Activated naive CD4-positive, alpha-beta T cell treated with anti-CD3 and anti-CD28 coated beads, Interleukin-2, amount 10 ng/mL, durations not matched to agents 7 days and 5 days (primary cell): ENCODE data around the gene EMC1.
"Not testable (repeated sequence)": the region's sequence is repeated elsewhere in the genome, so short reads cannot be mapped to it uniquely, and the experiment has no call there.

ENCODE experiments used
- CTCF ChIA-PET: fragments of 350-600 bp; sonication (Branson Sonifier 250); formaldehyde crosslinking; loops from one replicate; lab custom pipeline; 2021; ENCODE audit warnings: antibody characterized with exemption; lab: Charles Lee
- DNase-seq: peaks from one replicate; pipeline ENCODE4 v3.0.0-alpha.2; 2020
- H3K27ac Mint-ChIP-seq: one replicate; pipeline ENCODE4 v1.8.0; 2021; ENCODE audit warnings: mild to moderate bottlenecking, moderate library complexity, mixed read lengths
- H3K27me3 Mint-ChIP-seq: one replicate; pipeline ENCODE4 v1.8.0; 2021; ENCODE audit warnings: mild to moderate bottlenecking, mixed read lengths
- H3K36me3 Mint-ChIP-seq: one replicate; pipeline ENCODE4 v1.8.0; 2021; ENCODE audit warnings: mixed read lengths
- H3K4me1 Mint-ChIP-seq: one replicate; pipeline ENCODE4 v1.8.0; 2021; ENCODE audit warnings: mixed read lengths
- H3K4me3 Mint-ChIP-seq: one replicate; pipeline ENCODE4 v1.8.0; 2021; ENCODE audit warnings: mild to moderate bottlenecking, moderate library complexity, mixed read lengths
- H3K9me3 Mint-ChIP-seq: one replicate; pipeline ENCODE4 v1.8.0; 2021; ENCODE audit warnings: mixed read lengths

EMC1 gene

DNA sequence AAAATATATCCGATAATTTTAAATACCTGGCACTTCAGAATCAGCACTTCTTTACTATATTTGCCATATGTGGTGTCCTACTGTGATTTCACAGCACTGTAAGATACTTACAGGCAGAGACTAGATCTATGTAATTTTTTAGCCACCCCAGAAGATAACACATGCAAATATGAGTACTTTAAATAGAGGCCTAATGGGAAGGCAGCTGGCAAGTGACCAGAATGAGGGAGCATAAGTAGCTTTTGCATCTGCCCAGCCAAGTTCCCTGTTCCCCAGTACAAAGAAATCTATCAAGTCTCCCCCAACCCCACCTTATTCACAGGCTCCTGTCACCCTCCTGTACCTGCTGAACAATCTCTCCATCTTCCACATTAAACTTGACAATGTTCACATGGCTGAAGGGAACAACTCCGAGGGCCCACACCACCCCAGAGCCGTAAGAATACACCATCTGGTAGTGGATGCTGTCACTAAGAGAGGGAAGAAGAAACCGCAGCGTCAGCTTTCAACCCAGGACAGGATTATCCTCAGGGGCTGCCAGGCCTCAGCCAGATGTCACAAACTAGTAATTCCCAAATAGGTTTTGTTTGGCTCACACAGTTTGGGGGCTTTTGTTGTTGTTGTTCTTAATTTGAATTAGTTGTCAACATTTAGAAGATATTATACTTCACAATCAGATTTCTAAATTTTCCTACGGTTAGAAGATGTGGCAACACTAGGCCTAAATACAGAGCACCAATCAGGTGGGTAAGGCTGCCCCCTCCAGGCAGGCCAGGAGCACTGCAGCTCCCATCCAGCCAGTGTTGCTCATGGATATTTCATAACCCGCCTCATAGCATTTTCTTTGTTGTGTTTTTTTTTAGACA is 10.4 kb downstream of the EMC1 start:
- Mint-ChIP-seq H3K9me3 (no peaks in the 10 kb centered on the region), H3K27ac (no peak overlapping the region), H3K4me3 (no peak overlapping the region), H3K27me3 (no peaks in the 10 kb centered on the region), H3K36me3 (peaks cover 55% of the 10 kb centered on the region), H3K4me1 (no peaks in the 10 kb centered on the region)
- peak; percentile 80 for DNase-seq
- CTCF ChIA-PET = interaction anchor here (0.7 to 2.1 kb wide), 20 partner anchors 8 to 357 kb away, joined by 3 to 17 read pairs (median 4); partner anchors contain the start of genes MRTO4 and UBR4

DNA sequence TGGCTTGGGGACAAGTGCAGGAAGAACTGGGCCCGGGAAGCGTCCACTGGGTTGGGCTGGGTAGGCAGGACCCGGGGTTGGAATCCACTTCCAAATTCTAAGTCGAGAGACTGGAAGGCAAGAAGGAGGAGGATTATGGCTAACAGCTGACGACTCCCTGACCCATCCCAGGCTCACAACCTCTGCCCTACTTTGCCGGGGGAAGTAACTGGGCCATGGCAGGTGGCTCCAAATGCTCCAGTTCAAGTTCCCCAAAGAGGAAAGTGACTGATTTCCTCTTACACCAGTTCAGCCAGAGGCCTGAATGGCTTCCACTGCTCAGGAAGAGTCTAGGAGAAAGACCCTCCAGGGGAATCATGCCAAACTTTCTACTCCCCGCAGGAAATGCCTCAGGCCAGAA is 11.4 kb downstream of the EMC1 start:
- Mint-ChIP-seq H3K27me3 (no peaks in the 10 kb centered on the region), H3K9me3 (no peaks in the 10 kb centered on the region), H3K36me3 (peaks cover 59% of the 10 kb centered on the region), H3K4me3 (no peak overlapping the region), H3K27ac (peak overlapping the region; percentile 49), H3K4me1 (no peaks in the 10 kb centered on the region)
- CTCF ChIA-PET = interaction anchor here (0.8 to 2.1 kb wide), 5 partner anchors 9 to 333 kb away, joined by 3 to 9 read pairs (median 5); no protein-coding TSS in a partner anchor
- no peak for DNase-seq

DNA sequence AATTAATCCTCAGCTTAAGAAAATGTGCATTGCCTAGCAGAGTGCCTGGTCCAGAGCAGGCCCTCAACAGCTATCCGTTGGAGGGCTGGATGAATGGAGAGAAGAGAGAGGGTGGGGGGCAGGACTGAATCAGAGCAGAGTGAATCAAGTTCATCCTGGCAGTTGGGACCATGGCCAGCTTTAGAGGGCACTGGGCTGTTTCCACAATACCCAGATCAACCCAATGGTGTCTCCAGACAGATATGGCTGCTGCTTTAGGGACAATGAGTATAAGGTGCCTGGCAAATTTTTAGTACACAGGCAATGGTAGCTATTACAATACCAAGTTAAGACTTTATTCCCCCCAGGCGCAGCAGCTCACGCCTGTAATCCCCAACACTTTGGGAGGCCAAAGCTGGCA is 17.1 kb downstream of the EMC1 start:
- Mint-ChIP-seq H3K4me3 (no peak overlapping the region), H3K36me3 (peaks cover 40% of the 10 kb centered on the region), H3K27ac (no peak overlapping the region), H3K27me3 (no peaks in the 10 kb centered on the region), H3K9me3 (no peaks in the 10 kb centered on the region), H3K4me1 (no peaks in the 10 kb centered on the region)
- DNase-seq = no peak
- CTCF ChIA-PET = interaction anchor here (0.7 kb wide), 1 partner anchor 8 kb away, joined by 4 read pairs; no protein-coding TSS in a partner anchor

DNA sequence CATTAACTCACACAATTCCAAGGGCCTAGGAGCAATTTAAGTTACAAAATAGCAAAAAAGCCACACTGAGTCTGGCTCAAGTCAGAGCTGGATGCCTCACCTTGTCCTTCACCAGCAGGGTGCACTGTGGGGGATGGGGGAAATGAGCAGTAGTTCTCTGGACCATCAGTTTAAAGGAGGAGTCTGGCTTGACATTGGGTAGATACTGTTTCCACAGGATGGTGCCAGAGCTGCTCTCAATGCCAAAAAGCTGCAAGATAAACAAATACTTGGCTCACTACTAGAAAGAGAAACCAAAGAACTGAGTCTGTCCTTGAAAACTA is 18.8 kb downstream of the EMC1 start:
- Mint-ChIP-seq H3K4me3 (no peak overlapping the region), H3K36me3 (peaks cover 36% of the 10 kb centered on the region), H3K27ac (no peak overlapping the region), H3K27me3 (no peaks in the 10 kb centered on the region), H3K4me1 (no peaks in the 10 kb centered on the region), H3K9me3 (no peaks in the 10 kb centered on the region)
- DNase-seq = no peak
- CTCF ChIA-PET = interaction anchor here (0.7 kb wide), 1 partner anchor 9 kb away, joined by 3 read pairs; no protein-coding TSS in a partner anchor

DNA sequence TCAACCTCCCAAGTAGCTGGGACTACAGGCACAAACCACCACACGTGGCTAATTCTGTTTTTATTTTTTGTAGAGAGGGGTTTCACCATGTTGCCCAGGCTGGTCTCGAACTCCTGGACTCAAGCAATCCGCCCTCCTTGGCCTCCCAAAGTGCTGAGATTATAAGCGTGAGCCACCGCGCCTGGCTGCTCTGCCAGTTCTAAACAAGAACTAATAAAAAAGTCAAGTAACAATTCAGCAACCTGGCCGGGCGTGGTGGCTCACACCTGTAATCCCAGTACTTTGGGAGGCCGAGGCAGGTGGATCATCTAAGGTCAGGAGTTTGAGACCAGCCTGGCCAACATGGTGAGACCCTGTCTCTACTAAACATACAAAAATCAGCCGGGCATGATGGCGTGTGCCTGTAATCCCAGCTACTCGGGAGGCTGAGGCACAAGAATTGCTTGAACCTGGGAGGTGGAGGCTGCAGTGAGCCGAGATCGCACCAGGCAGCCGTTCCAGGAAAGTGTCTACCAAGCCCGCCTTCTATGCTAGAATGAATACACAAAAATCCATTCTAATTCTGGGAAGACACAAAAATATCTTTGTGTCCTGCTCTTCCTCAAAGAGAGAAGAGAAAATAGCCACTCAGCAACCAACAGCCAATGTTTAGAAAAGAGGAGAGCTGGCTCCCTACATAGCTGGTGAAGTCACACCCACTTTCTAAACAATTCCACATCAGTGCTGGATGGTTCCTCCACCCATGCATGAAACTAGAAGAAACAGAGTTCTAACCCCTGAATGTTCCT is 19.4 kb downstream of the EMC1 start:
- H3K4me1 Mint-ChIP-seq, DNase-seq, H3K27me3 Mint-ChIP-seq, H3K27ac Mint-ChIP-seq, H3K4me3 Mint-ChIP-seq, H3K9me3 Mint-ChIP-seq: not testable (repeated sequence)
- H3K36me3 Mint-ChIP-seq = peaks cover 30% of the 10 kb centered on the region
- CTCF ChIA-PET = interaction anchor here (0.7 kb wide), 1 partner anchor 10 kb away, joined by 3 read pairs; no protein-coding TSS in a partner anchor

DNA sequence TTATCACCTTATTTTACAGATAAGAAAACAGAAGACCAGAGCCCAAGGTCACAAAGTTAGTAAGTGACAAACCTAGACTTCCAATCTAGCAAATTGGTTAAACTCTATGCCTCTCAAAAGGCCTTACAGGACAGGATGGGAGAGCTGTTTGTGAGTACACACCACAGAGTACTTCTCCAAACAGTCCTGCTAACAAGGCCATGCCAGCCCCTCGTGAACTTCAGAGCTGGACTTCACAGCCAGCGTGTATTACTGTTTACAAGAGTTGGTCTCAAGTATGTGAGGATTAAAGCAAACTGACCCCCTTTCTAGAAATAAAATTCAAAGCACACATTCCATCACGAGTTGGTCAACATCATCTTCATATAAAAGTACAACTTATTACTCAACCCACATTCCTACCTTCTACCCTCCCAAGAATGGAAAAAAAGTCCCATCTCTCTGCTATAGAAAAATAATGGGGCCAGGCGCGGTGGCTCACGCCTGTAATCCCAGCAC is 21.4 kb downstream of the EMC1 start:
- Mint-ChIP-seq H3K4me1 (no peaks in the 10 kb centered on the region), H3K27ac (no peak overlapping the region), H3K36me3 (peaks cover 36% of the 10 kb centered on the region), H3K9me3 (no peaks in the 10 kb centered on the region), H3K4me3 (no peak overlapping the region), H3K27me3 (no peaks in the 10 kb centered on the region)
- CTCF ChIA-PET = interaction anchor here (1.9 kb wide), 1 partner anchor 9 kb away, joined by 7 read pairs; no protein-coding TSS in a partner anchor
- DNase-seq = no peak

DNA sequence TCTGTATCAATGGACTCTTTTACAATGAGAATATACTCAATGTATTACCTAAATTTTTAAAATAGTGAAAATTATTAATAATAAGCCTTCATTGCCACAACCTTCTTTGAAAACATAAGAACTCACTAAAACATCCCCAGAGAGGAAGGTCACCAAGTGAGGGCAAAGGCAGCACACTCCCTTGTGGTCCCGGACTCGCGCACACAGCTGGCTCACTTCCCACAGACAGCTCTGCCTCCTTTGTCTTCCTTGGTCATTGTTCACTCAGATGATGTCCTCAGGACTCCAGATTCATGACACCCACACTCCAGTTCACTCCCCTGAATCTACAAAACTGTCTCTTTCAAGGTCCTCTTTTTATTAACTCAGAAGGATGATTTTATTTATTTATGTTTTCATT is 22.1 kb downstream of the EMC1 start:
- CTCF ChIA-PET = interaction anchor here (1.9 kb wide), 1 partner anchor 9 kb away, joined by 7 read pairs; no protein-coding TSS in a partner anchor
- Mint-ChIP-seq H3K4me1 (no peaks in the 10 kb centered on the region), H3K36me3 (peaks cover 43% of the 10 kb centered on the region), H3K27me3 (no peaks in the 10 kb centered on the region), H3K9me3 (no peaks in the 10 kb centered on the region), H3K27ac (peak overlapping the region; percentile 58), H3K4me3 (no peak overlapping the region)
- no peak for DNase-seq

DNA sequence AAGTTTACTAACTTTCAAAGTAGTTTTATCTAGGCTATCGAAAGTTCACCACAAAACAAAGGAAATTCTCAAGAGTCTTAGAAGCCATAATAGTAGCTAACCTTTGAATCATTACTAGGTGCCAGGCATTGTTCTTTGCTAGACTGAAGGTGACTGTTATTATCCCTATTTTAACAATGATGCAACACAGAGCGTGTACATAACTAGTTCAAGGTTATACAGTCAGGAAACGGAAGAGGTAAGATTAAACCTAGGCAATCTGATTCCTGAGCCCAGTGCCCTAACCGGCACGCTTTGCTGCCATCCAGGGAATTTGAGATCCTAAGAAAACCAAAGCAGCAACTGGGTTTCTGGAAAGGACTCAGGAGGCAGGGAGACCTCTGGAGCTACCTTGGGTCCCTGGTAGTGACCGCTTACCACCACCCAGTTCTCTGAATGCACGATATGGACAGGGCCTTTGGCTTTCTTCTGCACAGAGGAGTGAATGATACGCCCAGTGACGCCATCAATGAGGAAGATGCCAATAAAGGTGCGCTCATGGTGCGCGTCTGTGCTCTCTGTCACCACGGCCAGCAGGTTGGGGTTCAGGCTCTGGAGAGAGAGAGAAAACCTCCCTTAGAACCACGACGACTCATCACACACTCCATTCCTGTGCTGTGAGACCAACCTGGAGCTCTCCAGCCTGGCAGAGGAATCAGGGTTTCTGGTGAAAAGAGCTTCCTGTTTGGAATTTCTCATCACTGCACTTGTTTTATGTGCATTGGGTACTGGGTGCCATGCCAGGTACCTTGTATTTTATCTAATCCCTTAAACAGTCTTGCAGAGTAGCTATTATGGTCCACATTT is 28.1 kb downstream of the EMC1 start:
- CTCF ChIA-PET = no interaction called here
- H3K9me3 Mint-ChIP-seq = no peaks in the 10 kb centered on the region
- H3K27me3 Mint-ChIP-seq = no peaks in the 10 kb centered on the region
- no peak overlapping the region for H3K4me3 Mint-ChIP-seq
- no peak for DNase-seq
- peaks cover 67% of the 10 kb centered on the region for H3K36me3 Mint-ChIP-seq
- H3K4me1 Mint-ChIP-seq = no peaks in the 10 kb centered on the region
- H3K27ac Mint-ChIP-seq = no peak overlapping the region

DNA sequence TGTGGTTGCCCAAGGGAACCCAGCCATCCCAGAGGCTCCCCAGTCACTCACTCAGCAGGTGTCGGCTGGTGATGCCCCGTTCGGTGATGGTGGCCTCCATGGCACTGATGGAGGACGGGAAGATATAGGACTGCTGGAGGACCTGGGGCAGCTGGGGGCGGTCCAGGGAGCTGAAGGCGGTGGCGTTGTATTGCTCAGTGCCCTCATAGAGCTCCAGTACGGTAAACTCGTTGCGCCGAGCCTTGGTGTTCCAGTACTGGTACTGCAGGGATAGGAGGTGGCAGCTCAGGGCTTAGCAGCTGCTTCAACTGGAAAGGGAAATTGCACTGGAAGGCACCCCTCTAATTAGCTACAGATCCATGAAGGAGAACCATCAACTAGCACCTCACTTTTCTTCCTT is 28.8 kb downstream of the EMC1 start:
- Mint-ChIP-seq H3K4me1 (no peaks in the 10 kb centered on the region), H3K9me3 (no peaks in the 10 kb centered on the region), H3K27ac (no peak overlapping the region), H3K36me3 (peaks cover 71% of the 10 kb centered on the region), H3K27me3 (no peaks in the 10 kb centered on the region), H3K4me3 (no peak overlapping the region)
- CTCF ChIA-PET = no interaction called here
- no peak for DNase-seq

DNA sequence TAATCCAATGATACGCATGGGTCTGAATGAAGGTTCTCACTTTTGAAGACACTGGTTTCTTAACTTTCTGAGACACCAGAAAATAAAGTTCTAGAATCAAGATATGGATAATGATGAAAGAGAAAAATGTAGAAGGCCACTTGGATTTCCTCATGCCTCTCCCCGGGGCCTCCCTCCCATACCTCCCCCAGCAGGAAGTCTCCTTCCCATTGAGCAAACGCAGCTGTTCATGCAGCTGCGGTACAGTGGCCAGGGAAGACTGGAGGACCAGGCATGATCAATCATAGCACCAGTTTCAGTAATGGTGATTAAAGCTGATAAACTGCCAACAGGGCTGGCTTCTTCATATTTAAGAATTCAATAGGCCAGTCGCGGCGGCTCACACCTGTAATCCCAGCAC is 30.3 kb downstream of the EMC1 start:
- no peaks in the 10 kb centered on the region for H3K27me3 Mint-ChIP-seq

DNA sequence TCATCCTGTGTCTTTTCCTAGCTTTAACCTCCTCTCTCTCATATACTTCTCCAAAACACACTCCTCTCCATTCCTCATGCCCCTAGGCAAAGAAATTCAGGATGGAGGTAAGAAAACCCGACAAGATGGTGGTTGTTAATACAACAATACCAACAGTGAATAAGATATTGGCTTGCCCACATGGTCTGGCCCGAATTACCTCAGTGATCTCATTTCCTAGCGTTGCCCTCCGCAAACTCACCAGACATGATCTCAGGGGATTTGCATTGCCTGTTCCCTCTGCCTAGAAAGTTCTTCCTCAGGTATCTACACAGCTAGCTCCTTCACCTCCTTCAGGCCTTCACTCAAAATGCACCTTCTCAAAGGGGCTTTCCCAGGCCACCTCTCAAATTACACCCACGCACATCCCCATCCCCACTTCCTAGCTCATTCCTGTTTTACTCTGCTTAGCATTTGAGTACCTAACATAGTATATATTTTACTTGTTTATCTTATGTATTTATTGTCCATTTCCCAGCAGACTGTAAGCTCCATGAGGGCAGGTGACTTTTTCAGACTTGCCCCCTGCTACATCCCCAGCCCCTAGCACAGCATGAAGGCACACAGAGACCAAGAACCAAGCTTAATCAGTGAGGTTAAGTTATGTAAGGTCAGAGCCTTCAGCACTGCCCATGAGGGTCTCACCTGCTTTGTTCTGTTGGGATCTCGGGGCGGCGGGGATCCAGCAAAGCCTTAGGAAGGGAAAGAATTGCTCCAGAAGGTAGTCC is 31.1 kb downstream of the EMC1 start:
- CTCF ChIA-PET = interaction anchor here (0.7 to 2.0 kb wide), 5 partner anchors 10 to 47 kb away, joined by 3 to 7 read pairs (median 4); no protein-coding TSS in a partner anchor
- Mint-ChIP-seq H3K27me3 (no peaks in the 10 kb centered on the region), H3K27ac (no peak overlapping the region), H3K9me3 (no peaks in the 10 kb centered on the region), H3K36me3 (peaks cover 67% of the 10 kb centered on the region), H3K4me3 (no peak overlapping the region), H3K4me1 (peaks cover 2% of the 10 kb centered on the region)
- no peak for DNase-seq

More for the DNA sequence above, 30.3 kb downstream of the EMC1 start:
- CTCF ChIA-PET = interaction anchor here (1.2 to 2.0 kb wide), 2 partner anchors 9 to 41 kb away, joined by 6 to 7 read pairs; no protein-coding TSS in a partner anchor
- H3K36me3 Mint-ChIP-seq = peaks cover 74% of the 10 kb centered on the region
- no peak overlapping the region for H3K4me3 Mint-ChIP-seq
- no peaks in the 10 kb centered on the region for H3K9me3 Mint-ChIP-seq
- no peak for DNase-seq
- H3K4me1 Mint-ChIP-seq = no peaks in the 10 kb centered on the region
- no peak overlapping the region for H3K27ac Mint-ChIP-seq

DNA sequence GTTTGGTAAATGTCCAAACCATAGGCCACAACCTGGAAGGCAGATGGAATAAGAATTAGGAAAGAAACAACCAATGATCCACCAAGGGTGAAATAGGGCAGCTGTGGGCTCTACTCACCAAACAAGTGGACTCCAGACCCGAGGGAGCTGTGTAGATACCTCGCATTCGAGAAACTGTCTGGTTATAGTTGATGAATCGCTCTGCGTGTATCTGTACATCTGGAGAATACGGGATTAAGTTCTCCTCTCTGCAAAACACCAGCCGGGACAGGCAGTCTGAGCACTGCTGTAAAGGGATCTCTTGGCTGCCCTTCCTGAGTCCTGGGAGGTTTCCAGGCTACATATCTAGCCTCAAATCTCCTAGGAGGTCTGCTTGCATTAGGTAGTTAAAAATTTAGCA is 31.9 kb downstream of the EMC1 start:
- Mint-ChIP-seq H3K36me3 (peaks cover 63% of the 10 kb centered on the region), H3K4me3 (no peak overlapping the region), H3K27ac (no peak overlapping the region), H3K9me3 (no peaks in the 10 kb centered on the region), H3K27me3 (no peaks in the 10 kb centered on the region), H3K4me1 (peaks cover 8% of the 10 kb centered on the region)
- CTCF ChIA-PET = interaction anchor here (0.7 to 1.5 kb wide), 4 partner anchors 9 to 46 kb away, joined by 3 to 5 read pairs (median 4); no protein-coding TSS in a partner anchor
- no peak for DNase-seq

DNA sequence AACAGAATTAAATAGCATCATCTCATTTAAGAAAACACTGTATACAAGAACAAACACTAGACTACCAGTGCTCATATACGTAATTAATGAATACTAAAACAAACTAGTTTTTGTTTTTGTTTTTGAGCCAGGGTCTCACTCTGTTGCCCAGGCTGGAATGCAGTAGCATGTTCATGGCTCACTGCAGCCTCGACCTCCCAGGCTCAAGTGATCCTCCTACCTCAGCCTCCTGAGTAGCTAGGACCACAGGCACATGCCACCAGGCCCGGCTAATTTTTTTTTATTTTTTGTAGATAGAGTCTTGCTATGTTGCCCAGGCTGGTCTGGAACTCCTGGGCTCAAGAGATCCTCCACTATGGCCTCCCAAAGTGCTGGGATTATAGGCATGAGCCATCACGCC is 34.7 kb downstream of the EMC1 start:
- Mint-ChIP-seq H3K4me1 (peaks cover 33% of the 10 kb centered on the region), H3K36me3 (peaks cover 52% of the 10 kb centered on the region)
- H3K4me3 Mint-ChIP-seq, H3K27ac Mint-ChIP-seq, H3K27me3 Mint-ChIP-seq, DNase-seq, H3K9me3 Mint-ChIP-seq, CTCF ChIA-PET: not testable (repeated sequence)
